HEK293 (cell line): ENCODE results near the gene CDH11.

Source experiments
- CTCF ChIA-PET: fragments of 350-600 bp; formaldehyde crosslinking; extraction: SDS; loops from one replicate; lab custom pipeline; 2021; ENCODE audit warnings: antibody characterized with exemption; lab: Yijun Ruan, JAX
- POLR2A ChIA-PET: fragments of 300-600 bp; formaldehyde crosslinking; extraction: SDS; loops from one replicate; lab custom pipeline; 2020; ENCODE audit warnings: antibody characterized with exemption, inconsistent platforms; lab: Yijun Ruan, JAX
- H3K27ac ChIP-seq: fragments of 200-500 bp; sonication (Bioruptor generic); 2 replicates; pipeline ENCODE4 v1.5.1; 2014; ENCODE audit warnings: low read depth, low read length, control low read depth, inconsistent platforms; ENCODE audit errors: extremely low read depth
- H3K36me3 ChIP-seq, 2 experiments: fragments of 200-500 bp in 1 of 2; sonication (Bioruptor generic) in 1 of 2; 1 replicate in 1 of 2; 2 replicates in 1 of 2; pipeline ENCODE4 v1.5.1; 2014 to 2017; ENCODE audit warnings: inconsistent platforms in 2 of 2, low read length in 2 of 2; ENCODE audit not compliant: control insufficient read depth in 2 of 2, insufficient read depth in 1 of 2
- H3K4me1 ChIP-seq: fragments of 200-500 bp; sonication (Bioruptor generic); 2 replicates; pipeline ENCODE4 v1.5.1; 2014; ENCODE audit warnings: mild to moderate bottlenecking, low read length, inconsistent platforms; ENCODE audit not compliant: control insufficient read depth, insufficient read depth
- H3K4me3 ChIP-seq: 2 replicates; pipeline ENCODE4 v1.5.1; 2011; ENCODE audit warnings: low read depth, mild to moderate bottlenecking, control low read depth, low read length, moderate library complexity
- H3K9me3 ChIP-seq: fragments of 200-500 bp; sonication (Bioruptor generic); 2 replicates; pipeline ENCODE4 v1.5.1; 2014; ENCODE audit warnings: low read depth, low read length, inconsistent platforms; ENCODE audit not compliant: control insufficient read depth, insufficient read depth
- GLIS2 ChIP-seq: fragments of 450-650 bp; formaldehyde crosslinking; IDR thresholded peaks from 2 replicates; pipeline ENCODE4 v1.5.1; 2016; ENCODE audit warnings: missing biosample characterization, missing genetic modification characterization
- HOXA7 ChIP-seq: sonication (generic); formaldehyde crosslinking; IDR thresholded peaks from 2 replicates; pipeline ENCODE4 v1.8.1; 2022; ENCODE audit warnings: missing genetic modification reagents, borderline replicate concordance
- MYNN ChIP-seq: fragments of 450-650 bp; formaldehyde crosslinking; IDR thresholded peaks from 2 replicates; pipeline ENCODE4 v1.5.1; 2016; ENCODE audit warnings: missing biosample characterization, missing genetic modification characterization, borderline replicate concordance
- OVOL3 ChIP-seq: fragments of 450-650 bp; formaldehyde crosslinking; IDR thresholded peaks from 2 replicates; pipeline ENCODE4 v1.5.1; 2016; ENCODE audit warnings: missing biosample characterization, missing genetic modification characterization
- PRDM1 ChIP-seq: fragments of 450-650 bp; formaldehyde crosslinking; IDR thresholded peaks from 2 replicates; pipeline ENCODE4; 2016; ENCODE audit warnings: missing biosample characterization, missing genetic modification characterization
- ZBTB1 ChIP-seq: fragments of 450-650 bp; formaldehyde crosslinking; IDR thresholded peaks from 2 replicates; pipeline ENCODE4 v1.5.1; 2016; ENCODE audit warnings: missing biosample characterization, missing genetic modification characterization
- ZBTB48 ChIP-seq: fragments of 450-650 bp; formaldehyde crosslinking; IDR thresholded peaks from 2 replicates; pipeline ENCODE4 v1.5.1; 2016; ENCODE audit warnings: missing biosample characterization, missing genetic modification characterization
- ZBTB6 ChIP-seq: fragments of 450-650 bp; formaldehyde crosslinking; IDR thresholded peaks from 2 replicates; pipeline ENCODE4 v1.5.1; 2017; ENCODE audit warnings: missing biosample characterization, missing genetic modification characterization
- ZNF146 ChIP-seq: fragments of 450-650 bp; formaldehyde crosslinking; IDR thresholded peaks from 2 replicates; pipeline ENCODE4 v1.5.1; 2016; ENCODE audit warnings: missing biosample characterization, missing genetic modification characterization
- ZNF2 ChIP-seq: fragments of 450-650 bp; formaldehyde crosslinking; IDR thresholded peaks from 2 replicates; pipeline ENCODE4 v1.5.1; 2016; ENCODE audit warnings: missing biosample characterization, missing genetic modification characterization
- ZNF221 ChIP-seq: fragments of 450-650 bp; formaldehyde crosslinking; IDR thresholded peaks from 2 replicates; pipeline ENCODE4 v1.5.1; 2017; ENCODE audit warnings: missing biosample characterization, missing genetic modification characterization, borderline replicate concordance
- ZNF274 ChIP-seq, 2 experiments: fragments of 200-500 bp in 1 of 2; fragments of 450-650 bp in 1 of 2; sonication (Bioruptor generic) in 1 of 2; formaldehyde crosslinking in 1 of 2; IDR thresholded peaks; 2 replicates each; pipeline versions ENCODE4 v1.5.1 to v1.6.1; 2014 to 2016; ENCODE audit warnings: borderline replicate concordance in 1 of 2, inconsistent platforms in 1 of 2, low read length in 1 of 2, missing biosample characterization in 1 of 2, missing genetic modification characterization in 1 of 2
- ZNF292 ChIP-seq: fragments of 450-650 bp; formaldehyde crosslinking; IDR thresholded peaks from 2 replicates; pipeline ENCODE4 v1.5.1; 2016; ENCODE audit warnings: low read depth, missing biosample characterization, missing genetic modification characterization, borderline replicate concordance
- ZNF416 ChIP-seq: fragments of 450-650 bp; formaldehyde crosslinking; IDR thresholded peaks from 2 replicates; pipeline ENCODE4 v1.5.1; 2016; ENCODE audit warnings: missing biosample characterization, missing genetic modification characterization
- ZNF529 ChIP-seq: fragments of 450-650 bp; formaldehyde crosslinking; IDR thresholded peaks from 2 replicates; pipeline ENCODE4 v1.5.1; 2017; ENCODE audit warnings: missing genetic modification characterization, missing biosample characterization; ENCODE audit not compliant: insufficient replicate concordance
- ZNF549 ChIP-seq: fragments of 450-650 bp; IDR thresholded peaks from 2 replicates; pipeline ENCODE4 v1.5.1; 2018; ENCODE audit warnings: missing biosample characterization, missing genetic modification characterization, mild to moderate bottlenecking, inconsistent platforms, moderate library complexity
- ZNF555 ChIP-seq: fragments of 450-650 bp; formaldehyde crosslinking; conservative IDR thresholded peaks from 2 replicates; pipeline ENCODE4 v1.5.1; 2017; ENCODE audit warnings: missing biosample characterization, mild to moderate bottlenecking, missing genetic modification characterization, inconsistent platforms
- ZNF677 ChIP-seq: fragments of 450-650 bp; IDR thresholded peaks from 2 replicates; pipeline ENCODE4 v1.5.0; 2018; ENCODE audit warnings: missing biosample characterization, mild to moderate bottlenecking, missing genetic modification characterization, moderate library complexity
- TF ChIP-seq, protein P1 (sequence below): fragments of 450-650 bp; formaldehyde crosslinking; IDR thresholded peaks from 2 replicates; pipeline ENCODE4 v1.5.1; 2016; ENCODE audit warnings: missing biosample characterization, missing genetic modification characterization
- TF ChIP-seq, protein P2 (sequence below): fragments of 450-650 bp; formaldehyde crosslinking; IDR thresholded peaks from 2 replicates; pipeline ENCODE4 v1.5.1; 2016; ENCODE audit warnings: missing biosample characterization, missing genetic modification characterization, borderline replicate concordance

Gene CDH11

DNA sequence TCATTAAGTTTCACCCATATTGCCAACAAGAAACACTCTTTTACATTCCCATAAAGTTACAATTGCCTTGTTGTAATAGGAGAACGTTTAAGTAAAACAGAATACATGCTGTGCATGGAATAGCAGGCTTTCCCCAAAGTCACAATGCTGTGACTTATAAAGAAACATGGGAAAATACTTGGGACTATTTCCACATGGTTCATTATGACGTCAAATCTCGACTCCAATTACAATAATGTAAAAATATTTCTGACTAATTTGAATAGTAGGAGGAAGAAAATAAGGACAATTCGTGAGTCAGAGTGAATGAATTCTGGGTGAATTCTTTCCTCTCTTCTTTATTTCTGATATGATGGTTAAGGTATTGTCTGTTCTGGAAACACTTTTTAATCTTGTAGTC is 52.8 kb downstream of the CDH11 start:
- CTCF ChIA-PET: no interaction called here
- POLR2A ChIA-PET: no interaction called here
- peaks cover 5% of the 10 kb centered on the region; the same call in 1 of the 2 replicates for H3K4me1 ChIP-seq
- TF ChIP-seq ZNF221 (no peak), GLIS2 (no peak), ZNF292 (tag by site-specific recombination) (no peak), ZBTB1 (tag by site-specific recombination) (no peak), OVOL3 (tag by site-specific recombination) (no peak), ZNF146 (tag by site-specific recombination) (no peak), ZNF2 (tag by site-specific recombination) (no peak), ZBTB6 (tag by site-specific recombination) (no peak), ZNF529 (tag by site-specific recombination) (no peak), MYNN (no peak), ZNF416 (tag by site-specific recombination) (no peak), PRDM1 (tag by site-specific recombination) (no peak), HOXA7 (CRISPR knock-in tag) (no peak), ZNF549 (tag by site-specific recombination) (no peak), ZNF677 (tag by site-specific recombination) (no peak), ZNF555 (no peak), ZBTB48 (tag by site-specific recombination) (no peak), ZNF274 (IDR thresholded peaks at IDR 0.05; ENCODE audit: low read length) (no peak), ZNF274 (tag by site-specific recombination; IDR thresholded peaks at IDR 0.05; ENCODE audit: borderline replicate concordance) (no peak)
- TF ChIP-seq, protein P1, sequence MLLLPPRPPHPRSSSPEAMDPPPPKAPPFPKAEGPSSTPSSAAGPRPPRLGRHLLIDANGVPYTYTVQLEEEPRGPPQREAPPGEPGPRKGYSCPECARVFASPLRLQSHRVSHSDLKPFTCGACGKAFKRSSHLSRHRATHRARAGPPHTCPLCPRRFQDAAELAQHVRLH (tag by site-specific recombination): no peak
- TF ChIP-seq, protein P2, sequence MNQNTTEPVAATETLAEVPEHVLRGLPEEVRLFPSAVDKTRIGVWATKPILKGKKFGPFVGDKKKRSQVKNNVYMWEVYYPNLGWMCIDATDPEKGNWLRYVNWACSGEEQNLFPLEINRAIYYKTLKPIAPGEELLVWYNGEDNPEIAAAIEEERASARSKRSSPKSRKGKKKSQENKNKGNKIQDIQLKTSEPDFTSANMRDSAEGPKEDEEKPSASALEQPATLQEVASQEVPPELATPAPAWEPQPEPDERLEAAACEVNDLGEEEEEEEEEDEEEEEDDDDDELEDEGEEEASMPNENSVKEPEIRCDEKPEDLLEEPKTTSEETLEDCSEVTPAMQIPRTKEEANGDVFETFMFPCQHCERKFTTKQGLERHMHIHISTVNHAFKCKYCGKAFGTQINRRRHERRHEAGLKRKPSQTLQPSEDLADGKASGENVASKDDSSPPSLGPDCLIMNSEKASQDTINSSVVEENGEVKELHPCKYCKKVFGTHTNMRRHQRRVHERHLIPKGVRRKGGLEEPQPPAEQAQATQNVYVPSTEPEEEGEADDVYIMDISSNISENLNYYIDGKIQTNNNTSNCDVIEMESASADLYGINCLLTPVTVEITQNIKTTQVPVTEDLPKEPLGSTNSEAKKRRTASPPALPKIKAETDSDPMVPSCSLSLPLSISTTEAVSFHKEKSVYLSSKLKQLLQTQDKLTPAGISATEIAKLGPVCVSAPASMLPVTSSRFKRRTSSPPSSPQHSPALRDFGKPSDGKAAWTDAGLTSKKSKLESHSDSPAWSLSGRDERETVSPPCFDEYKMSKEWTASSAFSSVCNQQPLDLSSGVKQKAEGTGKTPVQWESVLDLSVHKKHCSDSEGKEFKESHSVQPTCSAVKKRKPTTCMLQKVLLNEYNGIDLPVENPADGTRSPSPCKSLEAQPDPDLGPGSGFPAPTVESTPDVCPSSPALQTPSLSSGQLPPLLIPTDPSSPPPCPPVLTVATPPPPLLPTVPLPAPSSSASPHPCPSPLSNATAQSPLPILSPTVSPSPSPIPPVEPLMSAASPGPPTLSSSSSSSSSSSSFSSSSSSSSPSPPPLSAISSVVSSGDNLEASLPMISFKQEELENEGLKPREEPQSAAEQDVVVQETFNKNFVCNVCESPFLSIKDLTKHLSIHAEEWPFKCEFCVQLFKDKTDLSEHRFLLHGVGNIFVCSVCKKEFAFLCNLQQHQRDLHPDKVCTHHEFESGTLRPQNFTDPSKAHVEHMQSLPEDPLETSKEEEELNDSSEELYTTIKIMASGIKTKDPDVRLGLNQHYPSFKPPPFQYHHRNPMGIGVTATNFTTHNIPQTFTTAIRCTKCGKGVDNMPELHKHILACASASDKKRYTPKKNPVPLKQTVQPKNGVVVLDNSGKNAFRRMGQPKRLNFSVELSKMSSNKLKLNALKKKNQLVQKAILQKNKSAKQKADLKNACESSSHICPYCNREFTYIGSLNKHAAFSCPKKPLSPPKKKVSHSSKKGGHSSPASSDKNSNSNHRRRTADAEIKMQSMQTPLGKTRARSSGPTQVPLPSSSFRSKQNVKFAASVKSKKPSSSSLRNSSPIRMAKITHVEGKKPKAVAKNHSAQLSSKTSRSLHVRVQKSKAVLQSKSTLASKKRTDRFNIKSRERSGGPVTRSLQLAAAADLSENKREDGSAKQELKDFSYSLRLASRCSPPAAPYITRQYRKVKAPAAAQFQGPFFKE: no peak
- no peak overlapping the region for H3K27ac ChIP-seq
- no peaks in the 10 kb centered on the region for H3K36me3 ChIP-seq
- H3K9me3 ChIP-seq: no peaks in the 10 kb centered on the region
- H3K4me3 ChIP-seq: no peak overlapping the region
